GM21423 (cell line): ENCODE data around the gene MN1.

ENCODE experiments used
- ATAC-seq: cut with Tn5 transposase; IDR thresholded peaks from one replicate; pipeline ENCODE4 v1.9.1; 2021; ENCODE audit warnings: mild to moderate bottlenecking, moderate library complexity; ENCODE audit not compliant: unreplicated experiment

Gene MN1

DNA sequence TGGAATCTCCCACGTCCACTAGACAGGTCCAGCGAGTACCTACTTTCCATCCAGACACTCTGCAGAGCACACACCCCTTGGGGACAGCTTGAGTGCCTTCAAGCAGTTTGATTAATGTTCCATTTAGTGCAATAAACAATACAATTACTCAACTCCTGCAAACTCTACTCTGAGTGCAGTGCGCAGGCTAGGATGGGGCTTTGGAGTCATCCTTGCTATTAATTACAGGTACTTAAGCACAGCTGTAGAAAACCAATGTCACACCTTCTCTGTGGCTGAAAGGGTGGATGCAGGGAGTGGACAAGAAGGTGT, 82.6 kb downstream of the MN1 start:
- ATAC-seq = no peak

DNA sequence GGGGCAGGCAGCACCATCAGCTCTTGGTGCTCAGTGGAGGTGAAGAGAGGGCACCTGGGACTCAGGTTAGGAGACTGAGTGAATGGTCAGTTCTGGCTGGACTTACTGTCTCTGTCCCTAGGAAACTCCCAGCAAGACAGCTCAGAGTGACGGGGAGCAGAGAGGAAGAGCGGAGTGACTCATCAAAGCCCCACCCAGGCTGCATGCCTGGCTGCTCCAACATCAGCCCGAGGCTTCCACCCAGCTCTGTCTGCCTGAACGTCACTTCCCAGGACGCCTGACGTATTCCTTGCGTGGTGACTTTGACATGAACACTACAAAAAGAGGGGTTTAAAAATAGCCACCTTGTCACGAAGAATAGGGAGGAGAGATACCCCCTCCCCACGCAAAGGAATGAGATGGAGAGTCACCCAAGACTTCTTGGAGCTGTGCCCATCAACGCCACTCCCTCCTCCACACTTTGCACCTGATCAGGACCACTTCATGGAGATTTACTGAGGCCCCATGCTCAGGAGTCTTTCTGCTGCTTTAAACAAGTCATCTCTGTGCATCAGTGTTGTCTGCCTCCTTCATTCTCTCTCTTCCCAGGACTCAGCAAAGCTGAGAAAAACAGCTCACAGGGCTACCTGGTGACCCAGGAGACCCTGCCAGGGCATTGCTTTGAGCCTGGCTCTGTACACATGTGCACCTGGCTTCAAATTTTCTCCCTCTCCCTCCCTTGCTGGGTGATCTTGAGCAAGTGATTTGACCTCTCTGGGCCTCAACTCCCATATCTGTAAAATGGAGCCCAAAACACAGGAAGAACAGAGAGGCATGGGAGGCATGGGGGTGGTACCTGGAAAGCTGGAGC, 83.1 kb downstream of the MN1 start:
- no peak for ATAC-seq

DNA sequence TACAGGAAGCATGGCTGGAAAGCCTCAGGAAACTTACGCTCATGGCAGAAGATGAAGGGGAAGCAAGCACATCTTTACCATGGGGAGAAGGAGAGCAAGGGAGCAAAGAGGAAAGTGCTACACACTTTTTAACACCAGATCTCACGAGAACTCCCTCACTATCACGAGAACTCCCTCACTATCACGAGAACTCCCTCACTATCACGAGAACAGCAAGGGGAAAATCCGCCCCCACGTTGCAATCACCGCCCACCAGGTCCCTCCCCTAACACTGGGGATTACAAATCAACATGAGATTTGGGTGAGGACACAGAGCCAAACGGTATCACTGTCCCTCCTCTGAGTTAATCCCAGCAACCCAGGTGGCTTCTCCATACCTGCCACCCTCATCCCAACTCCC, 84.5 kb downstream of the MN1 start:
- no peak for ATAC-seq

DNA sequence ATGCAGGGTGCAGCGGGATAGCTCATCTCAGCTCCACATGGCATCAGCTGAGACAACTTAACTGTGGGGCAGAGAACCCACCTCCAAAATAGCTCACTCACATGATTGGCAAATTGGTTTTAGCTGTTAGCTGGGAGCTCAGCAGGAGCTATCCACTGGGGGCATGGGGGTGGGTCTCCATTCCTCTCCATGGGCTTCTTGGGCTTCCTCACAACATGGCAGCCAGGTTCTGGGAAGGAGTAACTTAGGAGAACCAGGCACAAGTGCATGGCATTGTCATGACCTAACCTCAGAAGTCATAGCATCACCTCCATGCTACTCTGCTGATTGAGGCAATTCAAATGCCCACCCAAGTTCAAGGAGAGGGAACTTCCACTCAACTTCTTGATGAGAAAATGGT, 85.5 kb downstream of the MN1 start:
- ATAC-seq = no peak

DNA sequence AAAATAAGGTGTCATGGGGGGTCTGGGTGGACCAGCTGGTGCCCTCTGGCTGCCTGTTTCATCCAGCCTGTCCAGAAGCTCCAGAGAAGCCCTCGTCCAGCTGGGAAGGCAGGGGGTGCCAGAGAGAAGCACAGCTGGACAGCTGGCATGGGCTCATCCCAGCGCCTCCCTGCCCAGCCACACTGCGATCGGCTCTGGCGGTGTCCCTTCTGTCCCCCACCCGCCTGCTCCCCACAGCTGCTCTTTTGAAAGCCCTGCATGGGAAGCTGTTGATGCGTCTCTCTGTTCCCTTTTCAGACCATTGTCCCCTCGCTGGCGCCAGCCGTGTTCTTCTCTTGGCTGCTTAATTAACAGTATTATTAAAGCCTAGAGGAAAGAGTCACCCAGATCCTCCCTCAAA, 86.5 kb downstream of the MN1 start:
- no peak for ATAC-seq

DNA sequence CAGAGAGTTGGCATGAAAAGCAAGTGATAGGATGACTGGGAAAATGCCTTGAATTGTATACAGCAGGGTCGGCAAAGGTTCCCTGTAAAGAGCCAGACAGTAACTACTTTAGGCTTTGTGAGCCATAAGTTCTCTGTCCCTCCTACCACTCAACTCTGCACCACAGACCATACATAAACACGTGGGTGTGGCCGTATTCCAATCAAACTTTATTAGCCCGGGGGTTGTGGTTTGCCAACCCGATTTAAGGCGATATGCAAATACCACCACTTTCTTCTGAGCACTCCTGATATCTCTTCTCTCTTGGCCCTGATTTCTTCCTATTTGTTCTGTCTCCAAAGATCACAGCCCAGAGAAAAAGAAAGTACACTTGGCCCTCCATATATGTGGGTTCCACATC, 87.5 kb downstream of the MN1 start:
- ATAC-seq = no peak

DNA sequence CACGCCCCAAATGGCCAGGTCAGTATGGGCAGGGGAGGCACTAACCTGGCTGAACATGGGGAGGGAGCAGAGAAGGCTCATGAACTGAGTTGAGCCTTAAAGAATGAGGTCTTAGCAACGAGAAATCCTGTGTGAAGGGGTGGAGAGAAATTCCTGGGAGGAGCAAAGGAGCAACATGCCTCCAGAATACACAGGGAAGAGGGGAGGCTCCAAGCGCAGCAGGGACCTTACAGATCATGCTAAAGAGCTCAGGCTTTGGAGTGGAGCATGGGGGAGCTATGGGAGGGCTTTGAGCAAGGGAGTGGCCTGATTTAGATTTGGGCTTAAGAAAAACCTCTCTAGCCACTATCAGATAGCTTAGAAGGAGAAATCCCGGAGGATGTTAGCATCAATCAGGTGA, 88.1 kb downstream of the MN1 start:
- ATAC-seq = no peak

DNA sequence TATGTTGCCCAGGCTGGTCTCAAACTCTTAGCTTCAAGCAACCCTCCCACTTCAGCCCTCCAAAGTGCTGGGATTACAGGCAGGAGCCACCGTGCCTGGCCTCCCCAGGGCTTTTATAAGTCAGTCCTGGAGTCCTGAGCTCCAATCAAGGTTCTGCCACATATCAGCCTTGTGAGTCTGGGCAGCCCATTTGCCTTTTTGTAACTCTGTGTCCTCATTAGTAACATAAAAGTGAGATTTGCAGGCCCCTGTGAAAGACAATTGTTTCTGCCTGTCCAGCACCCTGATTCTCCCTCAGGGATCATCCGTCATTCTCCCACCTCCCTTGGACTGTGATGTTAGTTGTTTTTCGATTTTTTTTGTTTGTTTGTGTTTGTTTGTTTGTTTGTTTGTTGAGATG, 89.8 kb downstream of the MN1 start:
- no peak for ATAC-seq

DNA sequence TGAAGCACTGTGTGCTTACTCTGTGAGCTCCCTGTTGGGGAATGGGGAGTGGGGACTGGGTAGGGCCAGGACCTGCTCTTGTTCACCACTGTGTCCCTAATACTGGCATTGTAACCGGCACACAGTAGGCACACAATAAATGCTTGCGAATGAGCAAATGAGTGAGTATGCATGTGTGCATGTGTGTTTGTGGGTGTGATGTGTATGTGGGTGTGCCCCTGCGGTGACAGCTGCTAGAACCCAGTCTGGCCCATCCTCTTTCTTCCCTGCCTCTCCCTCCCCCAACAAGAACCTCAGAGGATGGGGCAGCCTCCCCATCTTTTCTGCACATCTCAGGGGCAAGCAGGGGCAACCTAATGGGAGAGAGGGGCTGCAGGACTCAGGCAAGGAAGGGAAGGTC, 90.5 kb downstream of the MN1 start:
- ATAC-seq = no peak

DNA sequence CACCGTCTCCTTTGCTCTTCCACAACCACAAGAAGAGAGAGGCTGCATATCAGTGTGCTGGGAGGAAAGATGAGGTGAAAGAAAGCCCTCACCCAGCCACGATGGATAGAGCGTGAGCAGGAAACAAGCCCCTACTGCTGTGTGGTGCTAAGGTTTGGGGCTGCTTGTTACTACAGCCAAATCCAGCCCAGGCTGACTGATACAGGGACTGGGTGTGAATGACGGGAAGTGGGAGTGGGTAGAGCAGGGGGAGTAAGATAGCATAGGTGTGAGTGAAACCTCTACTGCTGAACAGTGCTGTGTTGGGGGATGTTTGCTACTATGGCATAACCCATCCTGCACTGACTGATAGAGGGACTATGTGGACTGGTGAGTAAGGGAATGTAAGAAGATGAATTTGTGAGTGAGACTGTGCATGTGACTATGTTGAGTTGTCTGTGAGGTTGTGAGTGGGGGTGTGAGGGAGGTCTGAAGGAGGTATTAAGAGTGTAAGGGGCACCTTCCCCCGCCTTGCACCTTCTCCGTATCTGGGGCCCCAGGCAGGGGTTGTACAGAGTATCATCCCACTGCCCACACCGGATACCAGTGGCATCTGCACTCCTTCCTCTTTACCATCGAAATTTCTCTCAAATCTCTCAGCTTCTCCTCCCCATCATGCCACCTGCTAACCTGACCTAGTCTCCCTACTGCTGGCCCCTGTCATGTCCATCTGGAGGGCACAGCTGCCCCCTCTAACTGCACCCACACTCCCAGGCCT, 91.5 kb downstream of the MN1 start:
- no peak for ATAC-seq

DNA sequence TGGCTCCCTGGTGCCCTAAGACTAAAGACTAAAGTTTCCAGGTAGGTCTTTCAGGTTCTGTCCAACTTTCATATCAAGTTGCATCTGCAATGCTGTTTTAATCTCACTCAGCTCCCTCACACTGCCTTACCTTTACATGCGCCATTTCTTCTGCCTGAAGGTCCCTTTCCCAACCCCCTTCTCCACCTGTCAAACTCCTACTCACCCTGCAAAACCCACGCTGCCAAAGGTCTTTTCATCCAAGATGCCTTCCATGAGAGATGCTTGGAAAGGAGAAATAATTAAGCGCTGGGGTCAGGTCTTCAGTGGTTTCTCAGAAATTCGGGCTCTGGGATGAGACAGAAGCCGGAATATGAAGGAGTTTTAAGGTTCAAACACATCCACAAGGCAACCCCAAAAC, 95.1 kb downstream of the MN1 start:
- no peak for ATAC-seq

DNA sequence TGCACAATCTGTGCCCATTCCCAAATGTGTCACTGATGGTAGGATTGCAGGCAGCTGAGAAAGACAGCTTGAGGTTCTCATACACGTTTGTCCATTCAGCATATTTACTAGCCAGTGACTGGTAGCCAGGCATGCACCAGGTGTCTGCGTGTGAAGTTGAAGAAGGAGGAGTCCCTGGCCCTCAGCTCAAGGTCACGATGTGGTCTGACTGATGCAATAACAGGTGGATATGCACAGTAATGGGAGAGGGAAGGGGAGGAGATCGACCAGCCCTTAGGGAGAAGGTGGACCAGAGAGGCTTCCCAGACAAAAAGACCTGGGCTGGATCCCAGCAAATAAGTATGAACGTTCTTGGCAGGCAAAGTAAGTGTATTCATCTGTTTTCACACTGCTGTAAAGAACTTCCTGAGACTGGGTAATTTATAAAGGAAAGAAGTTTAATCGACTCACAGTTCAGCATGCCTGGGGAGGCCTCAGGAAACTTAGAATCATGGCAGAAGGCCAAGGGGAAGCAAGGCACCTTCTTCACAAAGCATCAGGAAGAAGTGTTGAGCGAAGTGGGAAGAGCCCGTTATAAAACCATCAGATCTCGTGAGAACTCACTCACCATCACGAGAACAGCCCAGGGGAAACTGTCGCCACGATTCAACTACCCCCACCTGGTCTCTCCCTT, 96.0 kb downstream of the MN1 start:
- ATAC-seq = no peak

DNA sequence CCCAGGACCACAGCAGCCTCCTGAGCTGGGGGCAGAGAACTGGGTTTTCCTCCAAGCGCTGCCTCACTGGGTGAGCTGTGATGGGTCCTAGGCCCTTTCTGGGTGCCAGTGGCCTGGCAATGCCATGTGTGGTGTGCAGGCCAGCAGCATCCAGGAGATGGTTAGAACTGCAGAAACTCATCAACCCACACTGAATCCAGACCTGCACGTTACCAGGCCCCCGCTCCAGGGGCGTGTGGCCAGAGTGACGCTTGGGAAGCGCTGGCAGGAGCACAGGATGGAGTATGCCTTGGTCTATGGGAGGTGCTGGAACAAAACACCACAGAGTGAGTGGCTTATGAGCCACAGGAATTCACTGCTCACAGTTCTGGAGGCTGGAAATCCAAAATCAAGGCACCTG, 97.0 kb downstream of the MN1 start:
- no peak for ATAC-seq

DNA sequence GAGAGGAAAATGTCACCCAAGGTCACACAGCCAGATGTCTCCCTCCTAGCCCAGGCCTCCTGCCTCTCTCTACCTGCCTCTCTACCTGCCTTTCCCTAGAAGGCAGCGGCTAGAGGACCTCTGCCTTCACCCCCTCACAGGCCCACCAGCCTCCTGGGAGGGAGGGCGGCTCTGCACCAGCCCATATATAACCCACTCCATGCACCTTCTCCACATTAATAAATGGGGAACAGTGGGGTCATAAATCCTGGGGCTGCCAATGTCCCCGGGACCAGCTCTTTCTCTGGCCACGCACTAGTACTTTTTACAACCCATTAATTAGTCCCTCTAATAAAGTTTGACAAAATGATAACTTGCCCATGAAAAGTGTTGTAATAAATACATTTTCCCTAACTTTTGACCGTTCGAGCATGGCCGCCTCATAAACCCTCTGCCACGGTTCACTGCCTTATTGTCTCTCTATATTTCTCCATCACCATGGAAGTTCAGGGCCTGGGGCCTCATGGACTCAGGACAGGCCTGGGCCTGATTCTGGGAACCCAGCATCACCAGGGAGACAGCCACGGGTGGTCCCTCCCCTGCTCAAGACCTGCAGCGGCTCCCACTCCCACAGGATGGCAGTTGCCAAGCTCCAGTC, 102.1 kb downstream of the MN1 start:
- ATAC-seq = no peak

DNA sequence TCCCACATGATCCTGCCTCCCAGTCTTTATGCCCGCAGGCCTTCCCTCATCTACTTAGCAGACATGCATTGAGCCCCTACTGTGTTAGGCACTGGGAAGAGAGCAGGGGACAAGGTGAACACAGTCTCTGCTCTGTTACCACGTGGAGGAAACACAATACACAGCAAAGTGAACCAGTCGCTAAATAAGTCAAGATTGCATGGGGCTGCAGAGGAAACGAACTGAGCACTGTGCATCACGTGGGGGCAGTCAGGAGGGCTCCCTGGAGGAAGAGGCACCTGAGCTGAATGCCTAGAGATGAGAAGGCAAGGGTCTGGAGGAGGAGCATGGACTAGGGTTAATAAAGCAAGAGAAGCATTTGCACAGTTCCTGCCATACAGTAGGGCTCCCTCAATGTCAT, 102.7 kb downstream of the MN1 start:
- ATAC-seq = no peak
